GM04503 (cell line): Measurements from ENCODE around the gene ELOVL1.

Experiments used
- DNase-seq: peaks from one replicate; pipeline ENCODE4 v3.0.0-alpha.2; 2012; ENCODE audit warnings: low read depth

ELOVL1 gene

GRCh38 chr1:43327549-43328292 lies 40.1 kb downstream of the ELOVL1 start:
- DNase-seq, result no peak

- DNase-seq, result no peak
These were observed 42.4 kb downstream of the ELOVL1 start for GRCh38 chr1:43325381-43325780.

GRCh38 chr1:43324810-43325209 lies 43.0 kb downstream of the ELOVL1 start:
- no peak for DNase-seq

GRCh38 chr1:43322506-43322905 lies 45.3 kb downstream of the ELOVL1 start:
- no peak for DNase-seq

GRCh38 chr1:43321331-43321891 lies 46.4 kb downstream of the ELOVL1 start:
- DNase-seq, result no peak

GRCh38 chr1:43319766-43320165 lies 48.0 kb downstream of the ELOVL1 start:
- no peak for DNase-seq

- no peak for DNase-seq
These were observed 48.5 kb downstream of the ELOVL1 start for GRCh38 chr1:43319288-43319687.

- DNase-seq, result no peak
These were observed 49.0 kb downstream of the ELOVL1 start for GRCh38 chr1:43318831-43319230.

- DNase-seq, result no peak
These were observed 49.9 kb downstream of the ELOVL1 start for GRCh38 chr1:43317817-43318471.

GRCh38 chr1:43316738-43317520 lies 50.9 kb downstream of the ELOVL1 start:
- no peak for DNase-seq

GRCh38 chr1:43315963-43316737 lies 51.7 kb downstream of the ELOVL1 start:
- no peak for DNase-seq

GRCh38 chr1:43315481-43315880 lies 52.3 kb downstream of the ELOVL1 start:
- no peak for DNase-seq

- no peak for DNase-seq
These were observed 53.6 kb downstream of the ELOVL1 start for GRCh38 chr1:43314233-43314632.

GRCh38 chr1:43313771-43314170 lies 54.0 kb downstream of the ELOVL1 start:
- no peak for DNase-seq
